Skeletal muscle satellite cell (primary cell): ENCODE results near the gene ATN1.
A peak's percentile ranks its signal among the peaks of the same experiment; 100 is the strongest.

ENCODE experiments used
- H3K27me3 ChIP-seq: 2 replicates; pipeline ENCODE4 v1.7.0; 2013; ENCODE audit warnings: low read length; ENCODE audit not compliant: control insufficient read depth, insufficient read depth
- H3K36me3 ChIP-seq: 2 replicates; pipeline ENCODE4 v1.7.0; 2013; ENCODE audit warnings: mild to moderate bottlenecking, control low read depth, low read length; ENCODE audit not compliant: insufficient read depth
- H3K4me1 ChIP-seq: 2 replicates; pipeline ENCODE4 v1.7.0; 2013; ENCODE audit warnings: low read length; ENCODE audit not compliant: control insufficient read depth, insufficient read depth
- H3K4me2 ChIP-seq: 2 replicates; pipeline ENCODE4 v1.7.0; 2013; ENCODE audit warnings: mild to moderate bottlenecking, low read length
- H3K4me3 ChIP-seq: 2 replicates; pipeline ENCODE4 v1.7.0; 2013; ENCODE audit warnings: low read length
- H3K9ac ChIP-seq: 2 replicates; pipeline ENCODE4 v1.7.0; 2013; ENCODE audit warnings: mild to moderate bottlenecking, low read depth, low read length, moderate library complexity
- H3K9me3 ChIP-seq: replicated peaks from 2 replicates; pipeline ENCODE4 v1.7.0; 2013; ENCODE audit warnings: mild to moderate bottlenecking, control low read depth, low read length

ATN1 gene

DNA sequence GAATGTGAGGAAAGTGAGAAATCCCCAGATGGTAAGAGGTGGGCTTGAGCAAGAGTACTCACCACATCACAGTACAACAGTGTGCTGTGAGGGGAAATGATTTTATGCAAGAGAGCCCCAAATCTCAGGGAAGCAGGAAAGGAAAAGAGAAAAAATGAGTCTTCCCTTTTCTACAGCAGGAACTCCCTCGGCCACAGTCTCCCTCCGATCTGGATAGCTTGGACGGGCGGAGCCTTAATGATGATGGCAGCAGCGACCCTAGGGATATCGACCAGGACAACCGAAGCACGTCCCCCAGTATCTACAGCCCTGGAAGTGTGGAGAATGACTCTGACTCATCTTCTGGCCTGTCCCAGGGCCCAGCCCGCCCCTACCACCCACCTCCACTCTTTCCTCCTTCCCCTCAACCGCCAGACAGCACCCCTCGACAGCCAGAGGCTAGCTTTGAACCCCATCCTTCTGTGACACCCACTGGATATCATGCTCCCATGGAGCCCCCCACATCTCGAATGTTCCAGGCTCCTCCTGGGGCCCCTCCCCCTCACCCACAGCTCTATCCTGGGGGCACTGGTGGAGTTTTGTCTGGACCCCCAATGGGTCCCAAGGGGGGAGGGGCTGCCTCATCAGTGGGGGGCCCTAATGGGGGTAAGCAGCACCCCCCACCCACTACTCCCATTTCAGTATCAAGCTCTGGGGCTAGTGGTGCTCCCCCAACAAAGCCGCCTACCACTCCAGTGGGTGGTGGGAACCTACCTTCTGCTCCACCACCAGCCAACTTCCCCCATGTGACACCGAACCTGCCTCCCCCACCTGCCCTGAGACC lies 7.8 kb downstream of the ATN1 start:
- Histone ChIP-seq H3K9ac (peak overlapping the region; percentile 25), H3K36me3 (peaks cover 64% of the 10 kb centered on the region), H3K27me3 (no peaks in the 10 kb centered on the region), H3K4me1 (peaks cover 46% of the 10 kb centered on the region), H3K9me3 (no peaks in the 10 kb centered on the region), H3K4me2 (no peak overlapping the region), H3K4me3 (no peak overlapping the region)

DNA sequence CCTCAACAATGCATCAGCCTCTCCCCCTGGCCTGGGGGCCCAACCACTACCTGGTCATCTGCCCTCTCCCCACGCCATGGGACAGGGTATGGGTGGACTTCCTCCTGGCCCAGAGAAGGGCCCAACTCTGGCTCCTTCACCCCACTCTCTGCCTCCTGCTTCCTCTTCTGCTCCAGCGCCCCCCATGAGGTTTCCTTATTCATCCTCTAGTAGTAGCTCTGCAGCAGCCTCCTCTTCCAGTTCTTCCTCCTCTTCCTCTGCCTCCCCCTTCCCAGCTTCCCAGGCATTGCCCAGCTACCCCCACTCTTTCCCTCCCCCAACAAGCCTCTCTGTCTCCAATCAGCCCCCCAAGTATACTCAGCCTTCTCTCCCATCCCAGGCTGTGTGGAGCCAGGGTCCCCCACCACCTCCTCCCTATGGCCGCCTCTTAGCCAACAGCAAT lies 8.5 kb downstream of the ATN1 start:
- no peak overlapping the region for H3K4me2 ChIP-seq
- H3K9me3 ChIP-seq = no peaks in the 10 kb centered on the region
- peaks cover 41% of the 10 kb centered on the region for H3K4me1 ChIP-seq
- H3K4me3 ChIP-seq = no peak overlapping the region
- peaks cover 70% of the 10 kb centered on the region for H3K36me3 ChIP-seq
- no peaks in the 10 kb centered on the region for H3K27me3 ChIP-seq
- H3K9ac ChIP-seq = no peak overlapping the region

DNA sequence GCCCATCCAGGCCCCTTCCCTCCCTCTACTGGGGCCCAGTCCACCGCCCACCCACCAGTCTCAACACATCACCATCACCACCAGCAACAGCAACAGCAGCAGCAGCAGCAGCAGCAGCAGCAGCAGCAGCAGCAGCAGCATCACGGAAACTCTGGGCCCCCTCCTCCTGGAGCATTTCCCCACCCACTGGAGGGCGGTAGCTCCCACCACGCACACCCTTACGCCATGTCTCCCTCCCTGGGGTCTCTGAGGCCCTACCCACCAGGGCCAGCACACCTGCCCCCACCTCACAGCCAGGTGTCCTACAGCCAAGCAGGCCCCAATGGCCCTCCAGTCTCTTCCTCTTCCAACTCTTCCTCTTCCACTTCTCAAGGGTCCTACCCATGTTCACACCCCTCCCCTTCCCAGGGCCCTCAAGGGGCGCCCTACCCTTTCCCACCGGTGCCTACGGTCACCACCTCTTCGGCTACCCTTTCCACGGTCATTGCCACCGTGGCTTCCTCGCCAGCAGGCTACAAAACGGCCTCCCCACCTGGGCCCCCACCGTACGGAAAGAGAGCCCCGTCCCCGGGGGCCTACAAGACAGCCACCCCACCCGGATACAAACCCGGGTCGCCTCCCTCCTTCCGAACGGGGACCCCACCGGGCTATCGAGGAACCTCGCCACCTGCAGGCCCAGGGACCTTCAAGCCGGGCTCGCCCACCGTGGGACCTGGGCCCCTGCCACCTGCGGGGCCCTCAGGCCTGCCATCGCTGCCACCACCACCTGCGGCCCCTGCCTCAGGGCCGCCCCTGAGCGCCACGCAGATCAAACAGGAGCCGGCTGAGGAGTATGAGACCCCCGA lies 9.1 kb downstream of the ATN1 start:
- Histone ChIP-seq H3K4me3 (peak overlapping the region; percentile 75), H3K36me3 (peaks cover 76% of the 10 kb centered on the region), H3K9me3 (no peaks in the 10 kb centered on the region), H3K27me3 (no peaks in the 10 kb centered on the region), H3K9ac (peak overlapping the region; percentile 88), H3K4me1 (peaks cover 41% of the 10 kb centered on the region), H3K4me2 (peak overlapping the region; percentile 95)

GRCh38 chr12:6937481-6938352 lies 10.0 kb downstream of the ATN1 start:
- Histone ChIP-seq H3K9me3 (no peaks in the 10 kb centered on the region), H3K4me1 (peaks cover 46% of the 10 kb centered on the region), H3K9ac (peak overlapping the region; percentile 88), H3K36me3 (peaks cover 75% of the 10 kb centered on the region), H3K4me2 (peak overlapping the region; percentile 95), H3K4me3 (peak overlapping the region; percentile 75), H3K27me3 (no peaks in the 10 kb centered on the region)

DNA sequence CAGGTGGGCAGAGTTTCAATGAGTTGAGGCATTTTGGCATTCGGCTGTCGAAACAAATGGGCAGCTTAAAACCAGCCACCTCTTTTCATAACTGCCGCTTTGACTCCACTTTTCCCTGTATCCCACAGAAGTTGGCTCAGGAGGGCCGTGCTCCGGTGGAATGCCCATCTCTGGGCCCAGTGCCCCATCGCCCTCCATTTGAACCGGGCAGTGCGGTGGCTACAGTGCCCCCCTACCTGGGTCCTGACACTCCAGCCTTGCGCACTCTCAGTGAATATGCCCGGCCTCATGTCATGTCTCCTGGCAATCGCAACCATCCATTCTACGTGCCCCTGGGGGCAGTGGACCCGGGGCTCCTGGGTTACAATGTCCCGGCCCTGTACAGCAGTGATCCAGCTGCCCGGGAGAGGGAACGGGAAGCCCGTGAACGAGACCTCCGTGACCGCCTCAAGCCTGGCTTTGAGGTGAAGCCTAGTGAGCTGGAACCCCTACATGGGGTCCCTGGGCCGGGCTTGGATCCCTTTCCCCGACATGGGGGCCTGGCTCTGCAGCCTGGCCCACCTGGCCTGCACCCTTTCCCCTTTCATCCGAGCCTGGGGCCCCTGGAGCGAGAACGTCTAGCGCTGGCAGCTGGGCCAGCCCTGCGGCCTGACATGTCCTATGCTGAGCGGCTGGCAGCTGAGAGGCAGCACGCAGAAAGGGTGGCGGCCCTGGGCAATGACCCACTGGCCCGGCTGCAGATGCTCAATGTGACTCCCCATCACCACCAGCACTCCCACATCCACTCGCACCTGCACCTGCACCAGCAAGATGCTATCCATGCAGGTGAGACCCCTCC lies 10.8 kb downstream of the ATN1 start:
- Histone ChIP-seq H3K4me2 (peak overlapping the region; percentile 95), H3K36me3 (peaks cover 66% of the 10 kb centered on the region), H3K4me3 (peak overlapping the region; percentile 34), H3K9me3 (no peaks in the 10 kb centered on the region), H3K27me3 (no peaks in the 10 kb centered on the region), H3K9ac (peak overlapping the region; percentile 88), H3K4me1 (peaks cover 49% of the 10 kb centered on the region)

DNA sequence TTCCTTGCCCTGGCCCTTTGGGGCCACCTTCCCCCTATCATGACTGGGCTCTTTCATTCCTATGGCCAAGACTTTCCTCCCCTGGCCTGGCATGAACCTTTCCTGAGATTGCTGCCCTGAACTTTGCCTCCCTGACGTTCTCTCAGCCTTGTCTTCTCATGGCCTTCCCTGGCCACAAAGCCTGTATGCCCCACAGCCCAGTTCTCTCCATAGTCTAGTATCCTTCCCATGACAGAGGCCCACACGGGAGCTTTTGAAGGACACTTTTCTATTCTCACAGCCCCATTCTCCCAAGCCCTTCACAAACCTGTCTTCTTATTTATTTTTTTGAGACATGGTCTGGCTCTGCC lies 11.4 kb downstream of the ATN1 start:
- H3K4me2 ChIP-seq = no peak overlapping the region
- H3K4me1 ChIP-seq = peaks cover 43% of the 10 kb centered on the region
- H3K9me3 ChIP-seq = no peaks in the 10 kb centered on the region
- no peak overlapping the region for H3K9ac ChIP-seq
- H3K27me3 ChIP-seq = no peaks in the 10 kb centered on the region
- H3K36me3 ChIP-seq = peaks cover 60% of the 10 kb centered on the region
- H3K4me3 ChIP-seq = no peak overlapping the region

- peaks cover 44% of the 10 kb centered on the region for H3K36me3 ChIP-seq
Observed at GRCh38 chr12:6941267-6941666, 13.5 kb downstream of the ATN1 start.

GRCh38 chr12:6941782-6942181 lies 14.0 kb downstream of the ATN1 start:
- no peak overlapping the region for H3K9ac ChIP-seq
- H3K9me3 ChIP-seq = no peaks in the 10 kb centered on the region
- no peak overlapping the region for H3K4me3 ChIP-seq
- no peaks in the 10 kb centered on the region for H3K27me3 ChIP-seq
- H3K4me2 ChIP-seq = no peak overlapping the region
- H3K4me1 ChIP-seq = peaks cover 33% of the 10 kb centered on the region
- peaks cover 39% of the 10 kb centered on the region for H3K36me3 ChIP-seq

More at GRCh38 chr12:6941267-6941666, 13.5 kb downstream of the ATN1 start:
- H3K4me1 ChIP-seq = peaks cover 34% of the 10 kb centered on the region
- no peak overlapping the region for H3K4me3 ChIP-seq
- no peaks in the 10 kb centered on the region for H3K27me3 ChIP-seq
- H3K9ac ChIP-seq = no peak overlapping the region
- H3K4me2 ChIP-seq = no peak overlapping the region
- no peaks in the 10 kb centered on the region for H3K9me3 ChIP-seq

DNA sequence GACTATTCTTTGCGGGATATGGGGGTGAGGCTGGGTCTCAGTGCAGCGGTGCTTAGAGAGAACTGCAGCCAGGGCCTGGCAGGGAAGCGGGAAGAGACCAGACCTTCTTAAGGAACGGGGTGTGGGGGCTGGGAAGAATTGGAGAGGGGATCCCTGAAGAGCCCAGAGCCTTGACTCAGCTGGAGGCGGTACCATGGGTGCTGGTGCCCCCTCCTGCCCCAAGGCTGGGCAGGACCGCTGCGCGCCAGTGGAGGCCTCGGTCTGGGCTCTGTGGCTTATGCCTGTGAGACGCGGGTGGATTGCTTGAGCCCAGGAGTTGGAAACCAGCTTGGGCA lies 14.5 kb downstream of the ATN1 start:
- H3K36me3 ChIP-seq = peaks cover 37% of the 10 kb centered on the region
- H3K4me1 ChIP-seq = peaks cover 28% of the 10 kb centered on the region
- H3K9me3 ChIP-seq = no peaks in the 10 kb centered on the region

GRCh38 chr12:6943389-6943721 lies 15.6 kb downstream of the ATN1 start:
- peaks cover 35% of the 10 kb centered on the region for H3K36me3 ChIP-seq
- peaks cover 20% of the 10 kb centered on the region for H3K4me1 ChIP-seq
- peak overlapping the region; percentile 18 for H3K4me3 ChIP-seq
- H3K27me3 ChIP-seq = no peaks in the 10 kb centered on the region
- H3K9ac ChIP-seq = peak overlapping the region; percentile 81
- H3K4me2 ChIP-seq = peak overlapping the region; percentile 95
- no peaks in the 10 kb centered on the region for H3K9me3 ChIP-seq

More for the DNA sequence above, 14.5 kb downstream of the ATN1 start:
- Histone ChIP-seq H3K4me2 (no peak overlapping the region), H3K4me3 (no peak overlapping the region), H3K27me3 (no peaks in the 10 kb centered on the region), H3K9ac (no peak overlapping the region)
